Nephron (organoid): Measurements from ENCODE around the gene NKAIN2.

Source experiments
- H3K27ac Mint-ChIP-seq, 3 experiments: 2 replicates each; pipeline ENCODE4 v1.8.0; 2020; ENCODE audit warnings: mixed read lengths in 3 of 3, mild to moderate bottlenecking in 2 of 3, moderate library complexity in 1 of 3
- H3K27me3 Mint-ChIP-seq: 2 replicates; pipeline ENCODE4 v1.8.0; 2021; ENCODE audit warnings: low read depth, mild to moderate bottlenecking, moderate library complexity, mixed read lengths
- H3K36me3 Mint-ChIP-seq: 2 replicates; pipeline ENCODE4 v1.8.0; 2020; ENCODE audit warnings: low read depth, mixed read lengths
- H3K4me1 Mint-ChIP-seq: 2 replicates; pipeline ENCODE4 v1.8.0; 2020; ENCODE audit warnings: mixed read lengths
- H3K4me3 Mint-ChIP-seq, 3 experiments: 2 replicates each; pipeline ENCODE4 v1.8.0; 2020; ENCODE audit warnings: mild to moderate bottlenecking in 3 of 3, mixed read lengths in 3 of 3, moderate library complexity in 2 of 3
- H3K9me3 Mint-ChIP-seq: 2 replicates; pipeline ENCODE4 v1.8.0; 2020; ENCODE audit warnings: mixed read lengths
- CTCF ChIP-seq, 3 experiments: fragments of 200-600 bp; sonication (generic); IDR thresholded peaks; one replicate each; pipeline ENCODE4 v1.5.0; 2021; ENCODE audit warnings: antibody characterized with exemption in 3 of 3; ENCODE audit not compliant: unreplicated experiment in 3 of 3

Gene NKAIN2

DNA sequence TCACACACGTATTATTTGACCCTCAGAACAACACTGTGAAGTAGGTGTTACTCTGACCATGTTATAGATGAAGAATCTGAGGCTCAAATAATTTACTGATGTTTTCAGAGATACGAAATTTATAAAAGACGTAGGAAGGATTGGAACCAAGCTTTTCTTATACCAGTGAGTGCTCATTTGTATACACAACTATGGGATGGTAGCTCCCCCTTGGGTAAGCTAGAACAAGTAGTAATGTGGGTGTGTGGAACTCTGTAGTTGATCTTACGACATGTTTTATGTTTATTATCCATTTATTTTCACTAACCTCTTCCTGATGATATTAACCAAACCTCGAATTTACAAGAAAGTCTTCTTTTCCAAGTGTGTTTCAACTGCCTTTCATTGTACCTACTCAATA lies 248.5 kb downstream of the NKAIN2 start:
- Mint-ChIP-seq H3K27ac (no peak overlapping the region), H3K4me3 (no peak overlapping the region), H3K36me3 (no peaks in the 10 kb centered on the region), H3K4me1 (peaks cover 8% of the 10 kb centered on the region), H3K9me3 (no peaks in the 10 kb centered on the region), H3K27me3 (no peaks in the 10 kb centered on the region)
- TF ChIP-seq CTCF (IDR thresholded peaks at IDR 0.05; ENCODE audit: unreplicated experiment in 3 of 3), result no peak

GRCh38 chr6:124053315-124053714 lies 249.7 kb downstream of the NKAIN2 start:
- H3K36me3 Mint-ChIP-seq, result no peaks in the 10 kb centered on the region
- H3K9me3 Mint-ChIP-seq, result no peaks in the 10 kb centered on the region
- H3K27me3 Mint-ChIP-seq, result no peaks in the 10 kb centered on the region
- no peak for TF ChIP-seq CTCF (IDR thresholded peaks at IDR 0.05; ENCODE audit: unreplicated experiment in 3 of 3)
- H3K4me3 Mint-ChIP-seq, result no peak overlapping the region
- no peak overlapping the region for H3K27ac Mint-ChIP-seq
- peaks cover 10% of the 10 kb centered on the region for H3K4me1 Mint-ChIP-seq

GRCh38 chr6:124054034-124054433 lies 250.4 kb downstream of the NKAIN2 start:
- Mint-ChIP-seq H3K27ac (no peak overlapping the region), H3K27me3 (no peaks in the 10 kb centered on the region), H3K36me3 (no peaks in the 10 kb centered on the region), H3K9me3 (no peaks in the 10 kb centered on the region), H3K4me3 (no peak overlapping the region), H3K4me1 (peaks cover 10% of the 10 kb centered on the region)
- TF ChIP-seq CTCF (IDR thresholded peaks at IDR 0.05; ENCODE audit: unreplicated experiment in 3 of 3), result no peak

- Mint-ChIP-seq H3K9me3 (no peaks in the 10 kb centered on the region), H3K27me3 (no peaks in the 10 kb centered on the region), H3K4me3 (no peak overlapping the region), H3K4me1 (peaks cover 10% of the 10 kb centered on the region), H3K36me3 (no peaks in the 10 kb centered on the region), H3K27ac (no peak overlapping the region)
- no peak for TF ChIP-seq CTCF (IDR thresholded peaks at IDR 0.05; ENCODE audit: unreplicated experiment in 3 of 3)
Measured at GRCh38 chr6:124055395-124055794, 251.7 kb downstream of the NKAIN2 start.

GRCh38 chr6:124055963-124056362 lies 252.3 kb downstream of the NKAIN2 start:
- no peaks in the 10 kb centered on the region for H3K27me3 Mint-ChIP-seq
- H3K27ac Mint-ChIP-seq, result no peak overlapping the region
- no peaks in the 10 kb centered on the region for H3K36me3 Mint-ChIP-seq
- H3K9me3 Mint-ChIP-seq, result no peaks in the 10 kb centered on the region
- no peak overlapping the region for H3K4me3 Mint-ChIP-seq
- peaks cover 10% of the 10 kb centered on the region for H3K4me1 Mint-ChIP-seq
- TF ChIP-seq CTCF (IDR thresholded peaks at IDR 0.05; ENCODE audit: unreplicated experiment in 3 of 3), result no peak

GRCh38 chr6:124056407-124057334 lies 253.0 kb downstream of the NKAIN2 start:
- H3K36me3 Mint-ChIP-seq, result no peaks in the 10 kb centered on the region
- H3K4me1 Mint-ChIP-seq, result peaks cover 10% of the 10 kb centered on the region
- no peaks in the 10 kb centered on the region for H3K27me3 Mint-ChIP-seq
- H3K27ac Mint-ChIP-seq, result no peak overlapping the region
- TF ChIP-seq CTCF (IDR thresholded peaks at IDR 0.05; ENCODE audit: unreplicated experiment in 3 of 3), result no peak
- no peaks in the 10 kb centered on the region for H3K9me3 Mint-ChIP-seq
- no peak overlapping the region for H3K4me3 Mint-ChIP-seq
